ENCODE data around the gene ARHGAP25.

ARHGAP25 gene

DNA sequence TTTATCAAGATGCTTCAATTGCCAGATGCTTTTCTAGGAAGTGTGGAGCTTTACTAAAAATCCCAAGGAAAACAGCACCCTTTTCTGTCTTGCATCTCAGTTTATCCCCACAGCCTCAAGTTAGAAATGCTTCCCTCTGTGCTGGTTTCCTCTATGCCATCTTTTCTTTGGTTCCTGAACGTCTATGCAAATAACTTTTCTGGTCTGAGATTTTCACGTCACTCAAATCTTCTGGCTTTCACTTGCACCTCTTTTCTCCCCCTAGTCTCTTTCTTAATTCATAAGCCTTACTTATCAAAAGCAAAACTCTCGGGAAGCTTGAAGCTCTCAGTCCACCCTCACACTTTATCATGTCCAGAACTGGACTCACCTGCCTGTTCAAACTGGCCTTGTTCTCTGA, 33.9 kb downstream of the ARHGAP25 start:
- no peak overlapping the region for H3K9ac ChIP-seq
- no peak overlapping the region for H3K4me3 ChIP-seq (ENCODE audit: low read depth, low read length)
- H3K36me3 ChIP-seq (ENCODE audit: control insufficient read depth, insufficient read depth, low read length), result no peaks in the 10 kb centered on the region
- H3K27me3 ChIP-seq (ENCODE audit: control insufficient read depth, insufficient read depth, low read length), result no peaks in the 10 kb centered on the region
- peaks cover 21% of the 10 kb centered on the region for H3K4me1 ChIP-seq
- no peak overlapping the region for H3K27ac ChIP-seq
- TF ChIP-seq, protein P1, sequence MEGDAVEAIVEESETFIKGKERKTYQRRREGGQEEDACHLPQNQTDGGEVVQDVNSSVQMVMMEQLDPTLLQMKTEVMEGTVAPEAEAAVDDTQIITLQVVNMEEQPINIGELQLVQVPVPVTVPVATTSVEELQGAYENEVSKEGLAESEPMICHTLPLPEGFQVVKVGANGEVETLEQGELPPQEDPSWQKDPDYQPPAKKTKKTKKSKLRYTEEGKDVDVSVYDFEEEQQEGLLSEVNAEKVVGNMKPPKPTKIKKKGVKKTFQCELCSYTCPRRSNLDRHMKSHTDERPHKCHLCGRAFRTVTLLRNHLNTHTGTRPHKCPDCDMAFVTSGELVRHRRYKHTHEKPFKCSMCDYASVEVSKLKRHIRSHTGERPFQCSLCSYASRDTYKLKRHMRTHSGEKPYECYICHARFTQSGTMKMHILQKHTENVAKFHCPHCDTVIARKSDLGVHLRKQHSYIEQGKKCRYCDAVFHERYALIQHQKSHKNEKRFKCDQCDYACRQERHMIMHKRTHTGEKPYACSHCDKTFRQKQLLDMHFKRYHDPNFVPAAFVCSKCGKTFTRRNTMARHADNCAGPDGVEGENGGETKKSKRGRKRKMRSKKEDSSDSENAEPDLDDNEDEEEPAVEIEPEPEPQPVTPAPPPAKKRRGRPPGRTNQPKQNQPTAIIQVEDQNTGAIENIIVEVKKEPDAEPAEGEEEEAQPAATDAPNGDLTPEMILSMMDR (IDR thresholded peaks at IDR 0.05), result no peak
- no peak overlapping the region for H3K4me2 ChIP-seq (ENCODE audit: low read length)
- H2AFZ ChIP-seq, result no peak overlapping the region
- no peaks in the 10 kb centered on the region for H3K79me2 ChIP-seq
- no peaks in the 10 kb centered on the region for H3K9me3 ChIP-seq (ENCODE audit: control insufficient read depth, low read length)

DNA sequence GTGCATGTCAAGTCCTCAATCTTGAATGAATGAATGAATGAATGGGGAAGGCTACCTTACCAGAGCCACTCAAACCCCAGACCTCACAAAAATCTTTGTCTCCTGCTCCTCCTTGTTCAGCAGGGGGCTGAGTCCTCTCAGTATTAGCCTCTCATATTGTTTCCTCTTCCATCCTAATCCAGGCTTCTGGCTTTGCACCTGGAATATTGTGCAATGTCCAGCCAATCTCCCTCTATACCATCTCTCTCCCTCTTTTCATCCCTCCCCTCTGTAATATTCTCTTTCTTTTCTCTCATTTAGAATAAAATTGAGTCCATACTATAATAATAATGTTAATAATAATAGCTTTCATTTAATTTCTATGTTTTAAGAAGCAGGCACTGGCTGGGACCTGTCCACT, 34.3 kb downstream of the ARHGAP25 start:
- TF ChIP-seq, protein P1 (IDR thresholded peaks at IDR 0.05), result no peak
- Histone ChIP-seq H3K4me3 (ENCODE audit: low read depth, low read length) (no peak overlapping the region), H2AFZ (no peak overlapping the region), H3K79me2 (no peaks in the 10 kb centered on the region), H3K27ac (no peak overlapping the region), H3K27me3 (ENCODE audit: control insufficient read depth, insufficient read depth, low read length) (no peaks in the 10 kb centered on the region), H3K9ac (no peak overlapping the region), H3K4me2 (ENCODE audit: low read length) (no peak overlapping the region), H3K9me3 (ENCODE audit: control insufficient read depth, low read length) (no peaks in the 10 kb centered on the region), H3K36me3 (ENCODE audit: control insufficient read depth, insufficient read depth, low read length) (no peaks in the 10 kb centered on the region), H3K4me1 (peaks cover 21% of the 10 kb centered on the region)

DNA sequence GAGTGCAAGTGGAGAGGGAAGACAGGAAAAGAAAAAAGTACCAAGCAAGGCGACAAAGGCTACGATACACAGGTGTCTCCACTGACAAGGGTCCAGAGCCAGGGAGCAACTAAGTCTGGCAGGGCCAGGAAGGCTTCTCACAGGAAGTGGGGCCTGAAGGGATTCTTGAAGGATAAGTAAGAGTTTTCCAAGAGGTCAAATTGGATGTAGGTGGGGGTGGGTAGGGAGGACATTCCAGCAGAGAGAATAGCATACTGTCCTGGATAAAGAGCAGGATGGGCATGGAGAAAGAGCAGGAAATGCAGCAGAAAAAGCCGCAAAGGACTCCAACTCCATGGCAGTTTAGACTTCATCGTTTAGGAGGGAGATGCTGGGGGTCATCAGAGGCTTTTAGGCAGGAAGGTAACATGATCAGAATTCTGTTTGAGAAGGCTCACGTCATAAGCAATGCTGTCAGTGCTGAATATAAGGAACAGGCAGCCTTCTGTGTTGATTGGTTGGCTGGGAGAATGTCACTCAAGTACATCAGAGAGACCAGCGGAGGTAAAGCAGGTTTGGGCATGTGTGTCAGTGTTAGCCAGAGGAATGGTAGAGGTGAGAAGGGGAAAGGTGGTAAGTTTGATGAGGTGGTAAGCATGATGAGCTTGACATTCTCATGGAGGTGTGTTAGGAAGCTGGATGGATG, 35.1 kb downstream of the ARHGAP25 start:
- no peak overlapping the region for H3K27ac ChIP-seq
- H2AFZ ChIP-seq, result no peak overlapping the region
- TF ChIP-seq, protein P1 (IDR thresholded peaks at IDR 0.05), result no peak
- H3K4me1 ChIP-seq, result peaks cover 21% of the 10 kb centered on the region
- no peaks in the 10 kb centered on the region for H3K27me3 ChIP-seq (ENCODE audit: control insufficient read depth, insufficient read depth, low read length)
- no peaks in the 10 kb centered on the region for H3K9me3 ChIP-seq (ENCODE audit: control insufficient read depth, low read length)
- H3K4me2 ChIP-seq (ENCODE audit: low read length), result no peak overlapping the region
- H3K9ac ChIP-seq, result no peak overlapping the region
- H3K79me2 ChIP-seq, result no peaks in the 10 kb centered on the region
- no peaks in the 10 kb centered on the region for H3K36me3 ChIP-seq (ENCODE audit: control insufficient read depth, insufficient read depth, low read length)
- H3K4me3 ChIP-seq (ENCODE audit: low read depth, low read length), result no peak overlapping the region

DNA sequence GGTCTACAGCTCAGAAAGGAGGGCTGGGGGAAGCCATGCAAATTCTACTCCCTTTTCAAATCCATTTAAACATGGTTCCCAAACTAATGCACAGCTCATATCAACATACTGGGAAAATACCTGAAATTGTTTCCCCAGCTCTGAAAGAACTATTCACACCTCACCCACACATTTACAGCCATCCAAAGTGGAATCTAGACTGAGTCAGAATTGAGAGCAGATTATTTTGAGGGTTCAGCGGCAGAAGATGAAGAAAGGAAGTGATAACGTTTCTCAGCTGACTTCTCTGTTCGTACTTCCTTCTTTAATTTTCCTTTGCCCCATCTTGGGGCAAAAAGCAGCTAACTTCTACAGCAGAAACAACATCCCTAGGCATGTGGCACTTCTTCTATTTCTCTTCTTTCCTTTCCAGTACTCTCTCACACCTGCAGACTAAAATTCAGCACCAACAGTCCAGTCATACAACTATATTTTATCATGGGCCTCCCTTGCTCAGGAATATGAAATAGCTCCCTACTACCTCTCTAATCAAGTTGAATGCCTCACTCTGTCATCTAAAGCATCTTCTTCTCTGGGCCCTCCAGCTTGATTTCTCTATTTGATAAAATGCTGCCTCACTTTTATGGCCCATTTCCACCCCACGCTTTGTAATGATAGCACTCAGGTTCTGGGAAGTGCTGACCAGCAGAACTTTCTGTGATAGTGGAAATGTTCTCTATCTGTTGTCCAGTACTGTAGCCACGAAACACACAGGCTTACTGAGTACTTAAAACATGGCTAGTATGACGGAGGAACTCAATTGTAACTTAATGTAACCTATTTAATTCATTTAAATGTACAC, 35.9 kb downstream of the ARHGAP25 start:
- Histone ChIP-seq H3K79me2 (no peaks in the 10 kb centered on the region), H3K36me3 (ENCODE audit: control insufficient read depth, insufficient read depth, low read length) (no peaks in the 10 kb centered on the region), H2AFZ (no peak overlapping the region), H3K27ac (peak overlapping the region; percentile 57), H3K4me1 (peaks cover 21% of the 10 kb centered on the region), H3K9ac (no peak overlapping the region), H3K27me3 (ENCODE audit: control insufficient read depth, insufficient read depth, low read length) (no peaks in the 10 kb centered on the region), H3K4me3 (ENCODE audit: low read depth, low read length) (no peak overlapping the region), H3K4me2 (ENCODE audit: low read length) (no peak overlapping the region), H3K9me3 (ENCODE audit: control insufficient read depth, low read length) (no peaks in the 10 kb centered on the region)
- TF ChIP-seq, protein P1 (IDR thresholded peaks at IDR 0.05), result no peak
